IMR-90 (cell line): ENCODE measurements around the gene CCDC134. TPM values are rescaled to one million over a fixed set of nuclear protein-coding genes. Genes with fewer than 3 reads are reported as not detected.
"Not testable (repeated sequence)": the region's sequence is repeated elsewhere in the genome, so short reads cannot be mapped to it uniquely, and the experiment has no call there.

ENCODE experiments used
- ATAC-seq: fragments of 200-7000 bp; cut with Tn5 transposase; 2 replicates; pipeline ENCODE4 v1.9.1; 2020; ENCODE audit warnings: low read depth, mild to moderate bottlenecking, moderate library complexity
- BruUV-seq: library from RNA; stranded (reverse); fragments of 400-500 nt; replicated peaks from 2 replicates; lab custom pipeline; 2021; lab: Mats Ljungman, UMichigan
- CTCF ChIA-PET: fragments of 300-600 bp; formaldehyde crosslinking; extraction: SDS; loops from one replicate; lab custom pipeline; 2021; ENCODE audit warnings: antibody characterized with exemption; lab: Yijun Ruan, JAX
- POLR2A ChIA-PET: fragments of 300-600 bp; sonication (Branson Sonifier 250); formaldehyde crosslinking; loops from one replicate; lab custom pipeline; 2022; ENCODE audit warnings: antibody characterized with exemption; ENCODE audit not compliant: unreplicated experiment; lab: Charles Lee
- DNase-seq: peaks from one replicate; pipeline ENCODE4 v3.0.0; 2013
- H2AFZ ChIP-seq: replicated peaks from 2 replicates; pipeline ENCODE3; 2013; ENCODE audit warnings: low read length, mild to moderate bottlenecking; ENCODE audit not compliant: poor library complexity
- H2AK5ac ChIP-seq: 2 replicates; pipeline ENCODE4 v1.6.1; 2013; ENCODE audit warnings: low read depth, low read length, inconsistent platforms
- H2AK9ac ChIP-seq: replicated peaks from 2 replicates; pipeline ENCODE3; 2013; ENCODE audit warnings: mild to moderate bottlenecking, low read depth, low read length, moderate library complexity; ENCODE audit not compliant: poor library complexity
- H2BK120ac ChIP-seq: 2 replicates; pipeline ENCODE4 v1.6.1; 2013; ENCODE audit warnings: low read depth, low read length, inconsistent platforms
- H2BK15ac ChIP-seq: 3 replicates; pipeline ENCODE4 v1.6.1; 2013; ENCODE audit warnings: low read depth, low read length, inconsistent platforms
- H2BK20ac ChIP-seq: 2 replicates; pipeline ENCODE4 v1.6.1; 2013; ENCODE audit warnings: low read depth, mild to moderate bottlenecking, inconsistent platforms, low read length, moderate library complexity
- H2BK5ac ChIP-seq: 2 replicates; pipeline ENCODE4 v1.6.1; 2013; ENCODE audit warnings: mild to moderate bottlenecking, low read depth, low read length, inconsistent platforms; ENCODE audit not compliant: poor library complexity, severe bottlenecking
- H3K14ac ChIP-seq: replicated peaks from 2 replicates; pipeline ENCODE4 v1.6.1; 2013; ENCODE audit warnings: low read depth, low read length, inconsistent platforms
- H3K18ac ChIP-seq: 2 replicates; pipeline ENCODE4 v1.6.1; 2013; ENCODE audit warnings: low read depth, low read length, control low read depth
- H3K23ac ChIP-seq: 2 replicates; pipeline ENCODE4 v1.6.1; 2013; ENCODE audit warnings: low read depth, low read length, inconsistent platforms
- H3K27ac ChIP-seq: 2 replicates; pipeline ENCODE4 v1.5.1; 2013; ENCODE audit warnings: mild to moderate bottlenecking, control low read depth, low read length; ENCODE audit not compliant: insufficient read depth
- H3K27me3 ChIP-seq: 2 replicates; pipeline ENCODE4 v1.6.1; 2013; ENCODE audit warnings: low read length; ENCODE audit not compliant: control insufficient read depth, insufficient read depth
- H3K36me3 ChIP-seq: 2 replicates; pipeline ENCODE4 v1.6.1; 2013; ENCODE audit warnings: low read length, mixed read lengths; ENCODE audit not compliant: control insufficient read depth, insufficient read depth
- H3K4ac ChIP-seq: 2 replicates; pipeline ENCODE4 v1.6.1; 2013; ENCODE audit warnings: low read depth, low read length, inconsistent platforms
- H3K4me1 ChIP-seq: 2 replicates; pipeline ENCODE4 v1.6.1; 2013; ENCODE audit warnings: low read length, mixed read lengths; ENCODE audit not compliant: control insufficient read depth, insufficient read depth
- H3K4me2 ChIP-seq: 2 replicates; pipeline ENCODE4 v1.6.1; 2013; ENCODE audit warnings: low read depth, mild to moderate bottlenecking, control low read depth, low read length, moderate library complexity
- H3K4me3 ChIP-seq: 2 replicates; pipeline ENCODE4 v1.5.1; 2013; ENCODE audit warnings: low read depth, mild to moderate bottlenecking, control low read depth, low read length, moderate library complexity; ENCODE audit not compliant: insufficient read depth
- H3K56ac ChIP-seq: 2 replicates; pipeline ENCODE4 v1.6.1; 2013; ENCODE audit warnings: low read length, inconsistent platforms; ENCODE audit not compliant: insufficient read depth; ENCODE audit errors: extremely low read depth
- H3K79me1 ChIP-seq, 2 experiments: 2 replicates each; pipeline ENCODE4 v1.6.1; 2013; ENCODE audit warnings: low read length in 2 of 2, inconsistent platforms in 1 of 2, low read depth in 1 of 2
- H3K9ac ChIP-seq: 2 replicates; pipeline ENCODE4 v1.6.1; 2013; ENCODE audit warnings: low read depth, low read length, control low read depth
- H3K9me1 ChIP-seq: 2 replicates; pipeline ENCODE4 v1.6.1; 2013; ENCODE audit warnings: low read length, inconsistent platforms; ENCODE audit not compliant: insufficient read depth
- H3K9me3 ChIP-seq: 2 replicates; pipeline ENCODE4 v1.6.1; 2013; ENCODE audit warnings: low read length; ENCODE audit not compliant: control insufficient read depth, insufficient read depth
- H4K20me1 ChIP-seq: 2 replicates; pipeline ENCODE4 v1.6.1; 2013; ENCODE audit warnings: low read length, inconsistent platforms; ENCODE audit not compliant: insufficient read depth
- H4K5ac ChIP-seq: 2 replicates; pipeline ENCODE4 v1.6.1; 2013; ENCODE audit warnings: mild to moderate bottlenecking, low read depth, low read length, control low read depth
- H4K8ac ChIP-seq, 2 experiments: 2 replicates each; pipeline ENCODE4 v1.6.1; 2013; ENCODE audit warnings: low read depth in 2 of 2, low read length in 2 of 2, control low read depth in 1 of 2, inconsistent platforms in 1 of 2
- H4K91ac ChIP-seq: 2 replicates; pipeline ENCODE4 v1.6.1; 2013; ENCODE audit warnings: low read depth, low read length, inconsistent platforms; ENCODE audit not compliant: insufficient read depth
- CEBPB ChIP-seq: IDR thresholded peaks from 2 replicates; pipeline ENCODE4 v1.6.1; 2012; ENCODE audit warnings: low read depth, low read length, improper control_type of control experiment
- MXI1 ChIP-seq: IDR thresholded peaks from 2 replicates; pipeline ENCODE4 v1.6.1; 2012; ENCODE audit warnings: low read depth, mild to moderate bottlenecking, low read length, moderate library complexity, borderline replicate concordance
- WGBS, 2 experiments: methylation state at CpG; one replicate each; pipeline versions ENCODE4 v1.1.5 to v1.1.7; 2013; ENCODE audit warnings: missing lambda C conversion rate in 2 of 2; ENCODE audit not compliant: insufficient read length in 1 of 2; ENCODE audit errors: extremely low coverage in 2 of 2; 5-methylcytosine and 5-hydroxymethylcytosine counted together
- dilution Hi-C: fragments of 300-500 bp; cut with HindIII; formaldehyde crosslinking; loops from one replicate; pipeline ENCODE4 v1.14.3; 2018; ENCODE audit warnings: low sequenced_read_pairs; ENCODE audit not compliant: unreplicated experiment
- in situ Hi-C: fragments of 300-500 bp; cut with MboI; formaldehyde crosslinking; loops from 3 replicates; pipeline ENCODE4 v1.14.3; 2019; ENCODE audit warnings: low sequenced_read_pairs, inconsistent platforms, mixed read lengths
- intact Hi-C: fragments of 100-400 bp; cut with micrococcal nuclease; formaldehyde crosslinking; loops from 2 replicates; pipeline ENCODE4 v1.10.0; 2022
- polyA plus RNA-seq, 3 experiments: library from polyadenylated mRNA; depleted of rRNA; stranded (reverse); fragments of >200 nt; gene quantifications; 2 replicates each; pipeline ENCODE4 v1.2.3, GENCODE V29; 2012; ENCODE audit warnings: low replicate concordance in 1 of 3
- total RNA-seq: library from RNA; depleted of rRNA; stranded (reverse); fragments of >200 nt; gene quantifications from 2 replicates; pipeline ENCODE4 v1.2.3, GENCODE V29; 2012

The CCDC134 gene
- total and polyA plus RNA-seq, 2 of the 4 experiments (the other 2 are of a cell fraction), result 5.1 to 7.0 TPM

DNA sequence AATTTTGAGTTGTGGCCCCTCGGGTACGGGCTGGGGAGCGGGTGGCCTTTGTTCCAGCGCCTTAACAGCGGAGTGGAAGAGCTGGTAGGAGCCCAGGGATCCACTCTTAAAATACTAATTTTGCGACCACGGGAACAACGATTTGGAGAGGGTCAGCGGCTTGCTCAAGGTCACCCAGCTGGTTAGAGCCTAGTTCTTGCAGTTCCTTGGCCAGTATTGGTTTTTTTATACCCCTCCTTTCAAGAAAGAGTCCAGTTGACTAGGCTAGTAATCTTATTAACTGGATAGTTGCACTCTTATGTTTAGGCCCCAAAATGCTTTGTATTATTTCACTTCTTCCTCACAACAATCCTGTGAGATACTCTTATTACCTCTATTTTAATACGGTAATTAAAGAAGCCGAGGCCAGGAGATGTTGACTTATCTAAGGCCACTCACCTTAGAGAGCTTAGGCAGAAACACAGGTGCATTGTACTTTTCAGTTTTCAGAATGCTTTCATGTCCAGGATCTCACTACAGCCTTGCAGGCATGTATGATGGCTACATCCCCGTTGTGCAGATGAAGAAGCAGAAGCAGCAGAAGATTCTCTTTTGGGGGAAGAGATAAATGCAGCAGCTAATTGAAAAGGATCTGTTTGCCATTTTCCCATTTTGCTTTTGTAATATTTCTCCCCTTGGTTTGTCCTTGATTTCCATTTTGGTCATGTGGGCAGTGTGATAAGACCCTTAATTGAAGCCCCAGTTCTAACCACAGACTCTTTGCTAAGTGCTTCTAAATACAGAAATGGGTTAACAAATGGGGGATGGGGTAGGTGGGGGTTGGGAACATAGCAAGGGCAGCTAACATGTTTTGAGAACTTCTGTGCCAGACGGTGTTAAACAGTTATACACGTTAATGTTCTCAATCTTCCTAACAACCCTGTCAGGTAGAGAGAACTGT lies 33.8 kb downstream of the CCDC134 start (continued):
- TF ChIP-seq MXI1 (no peak), CEBPB (no peak)

DNA sequence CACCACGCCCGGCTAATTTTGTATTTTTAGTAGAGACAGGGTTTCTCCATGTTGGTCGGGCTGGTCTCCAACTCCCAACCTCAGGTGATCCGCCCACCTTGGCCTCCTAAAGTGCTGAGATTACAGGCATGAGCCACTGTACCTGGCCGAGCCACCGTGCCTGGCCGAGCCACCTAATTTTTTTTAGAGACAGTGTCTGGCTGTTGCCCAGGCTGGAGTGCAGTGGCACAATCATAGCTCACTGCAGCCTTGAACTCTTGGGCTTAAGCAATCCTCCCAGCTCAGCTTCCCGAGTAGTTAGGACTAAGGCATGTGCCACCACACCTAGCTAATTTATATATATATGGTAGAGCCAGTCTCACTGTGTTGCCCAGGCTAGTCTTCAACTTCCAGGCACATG lies 35.0 kb downstream of the CCDC134 start:
- H3K4ac ChIP-seq, DNase-seq, H2BK15ac ChIP-seq, H4K5ac ChIP-seq, H3K36me3 ChIP-seq, H2BK120ac ChIP-seq, H2AK9ac ChIP-seq, H2BK20ac ChIP-seq, in situ Hi-C loops, H2AK5ac ChIP-seq, ATAC-seq, H3K18ac ChIP-seq, H3K4me1 ChIP-seq, H3K9me1 ChIP-seq, H3K14ac ChIP-seq, dilution Hi-C loops, CTCF ChIA-PET, H3K4me3 ChIP-seq, H3K9ac ChIP-seq, H4K8ac ChIP-seq, BruUV-seq, H3K23ac ChIP-seq, POLR2A ChIA-PET, H3K9me3 ChIP-seq, H4K91ac ChIP-seq, H3K27ac ChIP-seq, H2AFZ ChIP-seq, H3K27me3 ChIP-seq, intact Hi-C loops, H3K4me2 ChIP-seq, H2BK5ac ChIP-seq, H3K56ac ChIP-seq: not testable (repeated sequence)
- peaks cover 14 to 61% of the 10 kb centered on the region in 2 experiments; a peak in 3 of 4 replicates for H3K79me1 ChIP-seq
- H4K20me1 ChIP-seq, result peaks cover 31% of the 10 kb centered on the region
- WGBS, 2 experiments, result 94% methylated on average over 3 of the region's 8 CpGs; no CpG with 5 or more reads in 1 of the 2 experiments
